WTC11 (cell line): Measurements from ENCODE around the gene C11orf21. TPM values are rescaled to one million over a fixed set of nuclear protein-coding genes. Genes with fewer than 3 reads are reported as not detected.
A peak's percentile ranks its signal among the peaks of the same experiment; 100 is the strongest.

ENCODE experiments used
- ATF2 ChIP-seq: sonication (generic); formaldehyde crosslinking; IDR thresholded peaks from 2 replicates; pipeline ENCODE4 v1.8.1; 2022; ENCODE audit warnings: low read depth, missing genetic modification reagents, borderline replicate concordance
- CBFB ChIP-seq: sonication (generic); formaldehyde crosslinking; IDR thresholded peaks from 2 replicates; pipeline ENCODE4 v1.8.1; 2022; ENCODE audit warnings: mild to moderate bottlenecking, low read depth, missing genetic modification reagents
- CREM ChIP-seq: sonication (generic); formaldehyde crosslinking; IDR thresholded peaks from 2 replicates; pipeline ENCODE4 v1.8.1; 2022; ENCODE audit warnings: mild to moderate bottlenecking, missing genetic modification reagents, moderate library complexity
- ERG ChIP-seq: fragments of 250-450 bp; sonication (Bioruptor Pico); IDR thresholded peaks from 2 replicates; pipeline ENCODE4 v1.8.0; 2021; ENCODE audit warnings: mild to moderate bottlenecking
- FOXJ3 ChIP-seq: sonication (generic); formaldehyde crosslinking; IDR thresholded peaks from 2 replicates; pipeline ENCODE4 v1.9.0; 2021; ENCODE audit warnings: missing genetic modification reagents, mild to moderate bottlenecking, borderline replicate concordance
- FOXP1 ChIP-seq: sonication (generic); formaldehyde crosslinking; IDR thresholded peaks from 2 replicates; pipeline ENCODE4 v1.8.0; 2022; ENCODE audit warnings: missing genetic modification reagents, mild to moderate bottlenecking, moderate library complexity, borderline replicate concordance
- GTF2I ChIP-seq: fragments of 250-450 bp; sonication (Bioruptor Pico); conservative IDR thresholded peaks from 2 replicates; pipeline ENCODE4 v1.4.0; 2021; ENCODE audit warnings: mild to moderate bottlenecking
- HMGXB4 ChIP-seq: sonication (generic); formaldehyde crosslinking; IDR thresholded peaks from 2 replicates; pipeline ENCODE4 v1.8.1; 2023; ENCODE audit warnings: mild to moderate bottlenecking, moderate library complexity, missing genetic modification reagents
- JUN ChIP-seq: sonication (generic); formaldehyde crosslinking; IDR thresholded peaks from 2 replicates; pipeline ENCODE4 v1.8.0; 2023; ENCODE audit warnings: mild to moderate bottlenecking, missing genetic modification reagents
- MAX ChIP-seq: sonication (generic); formaldehyde crosslinking; IDR thresholded peaks from 2 replicates; pipeline ENCODE4 v1.8.0; 2022; ENCODE audit warnings: mild to moderate bottlenecking, missing genetic modification reagents
- MYBL2 ChIP-seq: sonication (generic); formaldehyde crosslinking; IDR thresholded peaks from 2 replicates; pipeline ENCODE4 v1.8.1; 2023; ENCODE audit warnings: mild to moderate bottlenecking, moderate library complexity, missing genetic modification reagents
- NR1H2 ChIP-seq: sonication (generic); formaldehyde crosslinking; IDR thresholded peaks from 2 replicates; pipeline ENCODE4 v1.9.0; 2021; ENCODE audit warnings: mild to moderate bottlenecking, moderate library complexity, missing genetic modification reagents
- OVOL2 ChIP-seq: fragments of 250-450 bp; sonication (Bioruptor Pico); IDR thresholded peaks from 2 replicates; pipeline ENCODE4 v1.9.0; 2021; ENCODE audit warnings: mild to moderate bottlenecking, borderline replicate concordance
- SMAD4 ChIP-seq: sonication (generic); formaldehyde crosslinking; IDR thresholded peaks from 2 replicates; pipeline ENCODE4 v1.8.0; 2022; ENCODE audit warnings: mild to moderate bottlenecking, missing genetic modification reagents
- SOX15 ChIP-seq: fragments of 250-450 bp; sonication (Bioruptor Pico); IDR thresholded peaks from 2 replicates; pipeline ENCODE4 v1.9.0; 2021; ENCODE audit warnings: mild to moderate bottlenecking
- STAT6 ChIP-seq: sonication (generic); formaldehyde crosslinking; conservative IDR thresholded peaks from 2 replicates; pipeline ENCODE4 v1.8.1; 2023; ENCODE audit warnings: mild to moderate bottlenecking, low read depth, missing genetic modification reagents, moderate library complexity
- ZNF263 ChIP-seq: sonication (generic); formaldehyde crosslinking; IDR thresholded peaks from 2 replicates; pipeline ENCODE4 v1.8.1; 2022; ENCODE audit warnings: low read depth, mild to moderate bottlenecking, moderate library complexity, missing genetic modification reagents
- ZNF416 ChIP-seq: fragments of 250-450 bp; sonication (Bioruptor Pico); IDR thresholded peaks from 2 replicates; pipeline ENCODE4 v1.9.0; 2021; ENCODE audit warnings: mild to moderate bottlenecking, inconsistent platforms
- ZNF532 ChIP-seq: fragments of 250-450 bp; sonication (Bioruptor Pico); IDR thresholded peaks from 2 replicates; pipeline ENCODE4 v1.9.0; 2021; ENCODE audit warnings: mild to moderate bottlenecking, borderline replicate concordance
- total RNA-seq: library from RNA; stranded (reverse); gene quantifications from 3 replicates; pipeline ENCODE4 v1.2.3, GENCODE V29; 2021
- TF ChIP-seq, protein P1 (sequence below): sonication (generic); formaldehyde crosslinking; IDR thresholded peaks from 2 replicates; pipeline ENCODE4 v1.8.1; 2022; ENCODE audit warnings: mild to moderate bottlenecking, moderate library complexity, missing genetic modification reagents
- TF ChIP-seq, protein P2 (sequence below): sonication (generic); formaldehyde crosslinking; IDR thresholded peaks from 2 replicates; pipeline ENCODE4 v1.8.1; 2022; ENCODE audit warnings: mild to moderate bottlenecking, missing genetic modification reagents, moderate library complexity, borderline replicate concordance

C11orf21 gene
- total RNA-seq, 1 experiment from 2014 or later, result 0.24 TPM

DNA sequence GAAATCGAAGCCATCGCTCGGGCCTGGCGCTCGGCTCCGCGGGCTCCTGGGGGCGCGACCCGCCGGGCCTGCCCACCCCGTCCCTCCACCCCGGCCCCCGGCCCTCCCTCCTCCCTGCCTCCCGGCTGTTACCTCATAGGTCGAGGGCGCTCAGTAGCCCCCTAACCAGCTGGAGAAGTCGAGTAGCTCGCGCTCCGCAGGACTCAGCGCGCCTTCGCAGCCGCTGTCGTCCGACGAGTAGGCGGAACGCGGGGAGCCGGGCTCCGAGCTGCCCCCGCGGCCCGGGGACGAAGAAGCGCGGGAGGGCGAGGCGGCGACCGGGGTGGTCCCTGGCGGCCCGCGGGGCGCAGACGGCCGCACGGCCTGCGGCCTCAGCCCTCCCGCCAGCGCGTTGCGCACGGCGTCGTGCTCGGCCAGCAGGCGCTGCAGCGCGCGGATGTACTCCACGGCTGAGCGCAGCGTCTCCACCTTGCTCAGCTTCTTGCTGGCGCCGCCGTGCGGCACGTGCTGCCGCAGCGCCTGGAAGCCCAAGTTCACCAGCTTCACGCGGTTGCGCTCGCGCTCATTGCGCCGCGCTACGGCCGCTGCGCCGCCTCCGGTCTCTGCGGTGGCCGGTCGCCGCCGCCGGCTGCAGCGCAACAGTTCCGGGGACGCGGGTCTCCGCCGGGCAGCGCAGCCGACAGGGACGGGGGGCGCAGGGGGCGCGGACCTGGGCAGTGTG, 32.0 kb downstream of the C11orf21 start (continued):
- TF ChIP-seq STAT6 (CRISPR knock-in tag) (0 out of 2 replicates have a peak, but pooled peaks have one; percentile 30), FOXP1 (peak; percentile 100), ZNF416 (CRISPR knock-in tag) (no peak), MAX (CRISPR knock-in tag) (peak; percentile 98), FOXJ3 (CRISPR knock-in tag) (0 out of 2 replicates have a peak, but pooled peaks have one; percentile 63), CREM (CRISPR knock-in tag) (peak; percentile 94), JUN (CRISPR knock-in tag) (peak; percentile 98), ZNF532 (CRISPR knock-in tag) (no peak), GTF2I (CRISPR knock-in tag) (no peak), MYBL2 (CRISPR knock-in tag) (peak; percentile 97), HMGXB4 (CRISPR knock-in tag) (peak; percentile 66; the same call in 1 of the 2 replicates), ATF2 (peak; percentile 86), ERG (CRISPR knock-in tag) (no peak), OVOL2 (CRISPR knock-in tag) (no peak), SMAD4 (CRISPR knock-in tag) (peak; percentile 97), SOX15 (no peak), CBFB (CRISPR knock-in tag) (peak; percentile 96), ZNF263 (CRISPR knock-in tag) (peak; percentile 84), NR1H2 (peak; percentile 88)
- TF ChIP-seq, protein P1, sequence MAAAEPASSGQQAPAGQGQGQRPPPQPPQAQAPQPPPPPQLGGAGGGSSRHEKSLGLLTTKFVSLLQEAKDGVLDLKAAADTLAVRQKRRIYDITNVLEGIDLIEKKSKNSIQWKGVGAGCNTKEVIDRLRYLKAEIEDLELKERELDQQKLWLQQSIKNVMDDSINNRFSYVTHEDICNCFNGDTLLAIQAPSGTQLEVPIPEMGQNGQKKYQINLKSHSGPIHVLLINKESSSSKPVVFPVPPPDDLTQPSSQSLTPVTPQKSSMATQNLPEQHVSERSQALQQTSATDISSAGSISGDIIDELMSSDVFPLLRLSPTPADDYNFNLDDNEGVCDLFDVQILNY (CRISPR knock-in tag), result peak; percentile 99
- TF ChIP-seq, protein P2, sequence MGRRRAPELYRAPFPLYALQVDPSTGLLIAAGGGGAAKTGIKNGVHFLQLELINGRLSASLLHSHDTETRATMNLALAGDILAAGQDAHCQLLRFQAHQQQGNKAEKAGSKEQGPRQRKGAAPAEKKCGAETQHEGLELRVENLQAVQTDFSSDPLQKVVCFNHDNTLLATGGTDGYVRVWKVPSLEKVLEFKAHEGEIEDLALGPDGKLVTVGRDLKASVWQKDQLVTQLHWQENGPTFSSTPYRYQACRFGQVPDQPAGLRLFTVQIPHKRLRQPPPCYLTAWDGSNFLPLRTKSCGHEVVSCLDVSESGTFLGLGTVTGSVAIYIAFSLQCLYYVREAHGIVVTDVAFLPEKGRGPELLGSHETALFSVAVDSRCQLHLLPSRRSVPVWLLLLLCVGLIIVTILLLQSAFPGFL (CRISPR knock-in tag), result peak; percentile 97; the same call in 1 of the 2 replicates
